ENCODE measurements around the gene DEFB123.

DNA sequence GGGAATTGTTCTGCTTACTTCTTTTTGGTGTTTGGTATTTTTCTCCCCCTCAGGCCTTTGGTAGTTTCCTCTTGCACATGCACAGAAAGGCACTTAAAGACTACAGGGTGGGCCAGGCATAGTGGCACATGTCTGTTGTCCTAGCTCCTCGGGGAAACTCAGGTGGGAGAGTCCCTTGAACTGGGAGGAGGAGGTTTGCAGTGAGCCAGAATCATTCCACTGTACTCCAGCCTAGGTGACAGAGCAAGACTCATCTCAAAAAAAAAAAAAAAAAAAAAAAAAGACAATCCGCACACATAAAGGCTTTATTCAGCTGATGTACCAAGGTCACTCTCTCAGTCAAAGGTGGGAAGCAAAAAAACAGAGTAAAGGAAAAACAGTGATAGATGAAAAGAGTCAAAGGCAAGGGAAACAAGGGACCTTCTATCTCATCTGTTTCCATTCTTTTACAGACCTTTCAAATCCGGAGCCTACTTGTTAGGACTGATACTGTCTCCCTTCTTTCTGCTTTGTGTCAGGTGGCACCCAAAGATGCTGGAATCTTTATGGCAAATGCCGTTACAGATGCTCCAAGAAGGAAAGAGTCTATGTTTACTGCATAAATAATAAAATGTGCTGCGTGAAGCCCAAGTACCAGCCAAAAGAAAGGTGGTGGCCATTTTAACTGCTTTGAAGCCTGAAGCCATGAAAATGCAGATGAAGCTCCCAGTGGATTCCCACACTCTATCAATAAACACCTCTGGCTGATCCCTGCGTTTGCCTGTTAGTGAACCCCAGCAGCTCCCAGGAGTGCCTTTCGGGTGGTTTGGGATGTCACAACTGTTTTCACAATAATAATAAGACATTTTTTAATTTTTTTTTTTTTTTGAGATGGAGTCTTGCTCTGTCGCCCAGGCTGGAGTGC, 9.3 kb downstream of the DEFB123 start:
- TF ChIP-seq, protein P1, sequence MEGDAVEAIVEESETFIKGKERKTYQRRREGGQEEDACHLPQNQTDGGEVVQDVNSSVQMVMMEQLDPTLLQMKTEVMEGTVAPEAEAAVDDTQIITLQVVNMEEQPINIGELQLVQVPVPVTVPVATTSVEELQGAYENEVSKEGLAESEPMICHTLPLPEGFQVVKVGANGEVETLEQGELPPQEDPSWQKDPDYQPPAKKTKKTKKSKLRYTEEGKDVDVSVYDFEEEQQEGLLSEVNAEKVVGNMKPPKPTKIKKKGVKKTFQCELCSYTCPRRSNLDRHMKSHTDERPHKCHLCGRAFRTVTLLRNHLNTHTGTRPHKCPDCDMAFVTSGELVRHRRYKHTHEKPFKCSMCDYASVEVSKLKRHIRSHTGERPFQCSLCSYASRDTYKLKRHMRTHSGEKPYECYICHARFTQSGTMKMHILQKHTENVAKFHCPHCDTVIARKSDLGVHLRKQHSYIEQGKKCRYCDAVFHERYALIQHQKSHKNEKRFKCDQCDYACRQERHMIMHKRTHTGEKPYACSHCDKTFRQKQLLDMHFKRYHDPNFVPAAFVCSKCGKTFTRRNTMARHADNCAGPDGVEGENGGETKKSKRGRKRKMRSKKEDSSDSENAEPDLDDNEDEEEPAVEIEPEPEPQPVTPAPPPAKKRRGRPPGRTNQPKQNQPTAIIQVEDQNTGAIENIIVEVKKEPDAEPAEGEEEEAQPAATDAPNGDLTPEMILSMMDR (conservative IDR thresholded peaks at IDR 0.05 in 1 of 2, IDR thresholded peaks at IDR 0.05 in 1 of 2; ENCODE audit: low read depth in 1 of 2, low read length in 2 of 2): no peak
- no peak for TF ChIP-seq EZH2 (IDR thresholded peaks at IDR 0.05; ENCODE audit: low read length, missing control alignments)

Measured in fibroblast of lung (primary cell).